ENCODE results near the gene GRK7. TPM values are rescaled to one million over a fixed set of nuclear protein-coding genes. Genes with fewer than 3 reads are reported as not detected.

GRK7 gene
- polyA plus RNA-seq, 1 of the 3 experiments (the other 2 are of a cell fraction), result not detected

GRCh38 chr3:141798448-141798845 lies 35.2 kb downstream of the GRK7 start:
- Histone ChIP-seq H3K27ac (ENCODE audit: low read depth in 2 of 2, low read length in 1 of 2) (no peak overlapping the region), H3F3A (replicated peaks; ENCODE audit: insufficient read depth) (no peaks in the 10 kb centered on the region), H4K20me1 (ENCODE audit: insufficient read depth) (no peaks in the 10 kb centered on the region), H3K36me3 (replicated peaks in 1 of 2; ENCODE audit: control insufficient read depth in 1 of 2, insufficient read depth in 2 of 2, low read length in 1 of 2) (no peaks in the 10 kb centered on the region), H3K79me2 (ENCODE audit: insufficient read depth) (no peaks in the 10 kb centered on the region), H3K27me3 (ENCODE audit: insufficient read depth) (peaks cover 7% of the 10 kb centered on the region; the same call in 1 of the 2 replicates), H3K9me2 (no peaks in the 10 kb centered on the region), H2AFZ (ENCODE audit: low read depth) (no peak overlapping the region), H3K9ac (no peak overlapping the region), H3K4me1 (ENCODE audit: control insufficient read depth in 1 of 2, insufficient read depth in 2 of 2, low read depth in 1 of 2, low read length in 1 of 2) (peaks cover 0 to 3% of the 10 kb centered on the region in 2 experiments; a peak in 2 of 4 replicates), H3K4me2 (no peak overlapping the region), H3K9me3 (no peaks in the 10 kb centered on the region), H3K4me3 (ENCODE audit: low read depth in 2 of 2, low read length in 1 of 2) (no peak overlapping the region)
- WGBS (ENCODE audit: low lambda C conversion rate), result 93% methylated on average over 8 of the region's 11 CpGs
- ChIA-PET CTCF (no interaction called here), POLR2A (no interaction called here)
- TF ChIP-seq FOXJ3 (CRISPR knock-in tag; IDR thresholded peaks at IDR 0.05) (no peak), ELF1 (IDR thresholded peaks at IDR 0.05) (no peak), EP300 (IDR thresholded peaks at IDR 0.05; ENCODE audit: borderline replicate concordance in 1 of 2, low read depth in 1 of 2, low read length in 1 of 2) (no peak), FOXM1 (IDR thresholded peaks at IDR 0.05; ENCODE audit: low read depth) (no peak), RCOR1 (IDR thresholded peaks at IDR 0.05; ENCODE audit: low read length) (no peak), RAD21 (IDR thresholded peaks at IDR 0.05; ENCODE audit: low read length) (no peak), EZH2phosphoT487 (IDR thresholded peaks at IDR 0.05; ENCODE audit: borderline replicate concordance, low read depth) (no peak), MXI1 (IDR thresholded peaks at IDR 0.05; ENCODE audit: low read depth, low read length) (no peak), GATA2 (CRISPR knock-in tag; IDR thresholded peaks at IDR 0.05) (no peak), FOSL2 (IDR thresholded peaks at IDR 0.05; ENCODE audit: borderline replicate concordance, low read depth) (no peak), TAF1 (IDR thresholded peaks at IDR 0.05; ENCODE audit: borderline replicate concordance, low read depth, low read length) (no peak), TCF12 (IDR thresholded peaks at IDR 0.05) (no peak)
- TF ChIP-seq, protein P1, sequence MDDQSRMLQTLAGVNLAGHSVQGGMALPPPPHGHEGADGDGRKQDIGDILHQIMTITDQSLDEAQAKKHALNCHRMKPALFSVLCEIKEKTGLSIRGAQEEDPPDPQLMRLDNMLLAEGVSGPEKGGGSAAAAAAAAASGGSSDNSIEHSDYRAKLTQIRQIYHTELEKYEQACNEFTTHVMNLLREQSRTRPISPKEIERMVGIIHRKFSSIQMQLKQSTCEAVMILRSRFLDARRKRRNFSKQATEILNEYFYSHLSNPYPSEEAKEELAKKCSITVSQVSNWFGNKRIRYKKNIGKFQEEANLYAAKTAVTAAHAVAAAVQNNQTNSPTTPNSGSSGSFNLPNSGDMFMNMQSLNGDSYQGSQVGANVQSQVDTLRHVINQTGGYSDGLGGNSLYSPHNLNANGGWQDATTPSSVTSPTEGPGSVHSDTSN (IDR thresholded peaks at IDR 0.05), result no peak
- TF ChIP-seq, protein P2, sequence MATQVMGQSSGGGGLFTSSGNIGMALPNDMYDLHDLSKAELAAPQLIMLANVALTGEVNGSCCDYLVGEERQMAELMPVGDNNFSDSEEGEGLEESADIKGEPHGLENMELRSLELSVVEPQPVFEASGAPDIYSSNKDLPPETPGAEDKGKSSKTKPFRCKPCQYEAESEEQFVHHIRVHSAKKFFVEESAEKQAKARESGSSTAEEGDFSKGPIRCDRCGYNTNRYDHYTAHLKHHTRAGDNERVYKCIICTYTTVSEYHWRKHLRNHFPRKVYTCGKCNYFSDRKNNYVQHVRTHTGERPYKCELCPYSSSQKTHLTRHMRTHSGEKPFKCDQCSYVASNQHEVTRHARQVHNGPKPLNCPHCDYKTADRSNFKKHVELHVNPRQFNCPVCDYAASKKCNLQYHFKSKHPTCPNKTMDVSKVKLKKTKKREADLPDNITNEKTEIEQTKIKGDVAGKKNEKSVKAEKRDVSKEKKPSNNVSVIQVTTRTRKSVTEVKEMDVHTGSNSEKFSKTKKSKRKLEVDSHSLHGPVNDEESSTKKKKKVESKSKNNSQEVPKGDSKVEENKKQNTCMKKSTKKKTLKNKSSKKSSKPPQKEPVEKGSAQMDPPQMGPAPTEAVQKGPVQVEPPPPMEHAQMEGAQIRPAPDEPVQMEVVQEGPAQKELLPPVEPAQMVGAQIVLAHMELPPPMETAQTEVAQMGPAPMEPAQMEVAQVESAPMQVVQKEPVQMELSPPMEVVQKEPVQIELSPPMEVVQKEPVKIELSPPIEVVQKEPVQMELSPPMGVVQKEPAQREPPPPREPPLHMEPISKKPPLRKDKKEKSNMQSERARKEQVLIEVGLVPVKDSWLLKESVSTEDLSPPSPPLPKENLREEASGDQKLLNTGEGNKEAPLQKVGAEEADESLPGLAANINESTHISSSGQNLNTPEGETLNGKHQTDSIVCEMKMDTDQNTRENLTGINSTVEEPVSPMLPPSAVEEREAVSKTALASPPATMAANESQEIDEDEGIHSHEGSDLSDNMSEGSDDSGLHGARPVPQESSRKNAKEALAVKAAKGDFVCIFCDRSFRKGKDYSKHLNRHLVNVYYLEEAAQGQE (IDR thresholded peaks at IDR 0.05; ENCODE audit: low read depth, low read length), result no peak
- TF ChIP-seq, protein P3, sequence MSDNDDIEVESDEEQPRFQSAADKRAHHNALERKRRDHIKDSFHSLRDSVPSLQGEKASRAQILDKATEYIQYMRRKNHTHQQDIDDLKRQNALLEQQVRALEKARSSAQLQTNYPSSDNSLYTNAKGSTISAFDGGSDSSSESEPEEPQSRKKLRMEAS (IDR thresholded peaks at IDR 0.05; ENCODE audit: low read depth), result no peak
- TF ChIP-seq, protein P4, sequence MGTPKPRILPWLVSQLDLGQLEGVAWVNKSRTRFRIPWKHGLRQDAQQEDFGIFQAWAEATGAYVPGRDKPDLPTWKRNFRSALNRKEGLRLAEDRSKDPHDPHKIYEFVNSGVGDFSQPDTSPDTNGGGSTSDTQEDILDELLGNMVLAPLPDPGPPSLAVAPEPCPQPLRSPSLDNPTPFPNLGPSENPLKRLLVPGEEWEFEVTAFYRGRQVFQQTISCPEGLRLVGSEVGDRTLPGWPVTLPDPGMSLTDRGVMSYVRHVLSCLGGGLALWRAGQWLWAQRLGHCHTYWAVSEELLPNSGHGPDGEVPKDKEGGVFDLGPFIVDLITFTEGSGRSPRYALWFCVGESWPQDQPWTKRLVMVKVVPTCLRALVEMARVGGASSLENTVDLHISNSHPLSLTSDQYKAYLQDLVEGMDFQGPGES (IDR thresholded peaks at IDR 0.05; ENCODE audit: low read depth, low read length), result no peak
- no peak for DNase-seq
